ENCODE data around the gene PLEKHO2. TPM values are rescaled to one million over a fixed set of nuclear protein-coding genes. Genes with fewer than 3 reads are reported as not detected.

Gene PLEKHO2
- total RNA-seq, 1 experiment from 2014 or later = 8.1 TPM

DNA sequence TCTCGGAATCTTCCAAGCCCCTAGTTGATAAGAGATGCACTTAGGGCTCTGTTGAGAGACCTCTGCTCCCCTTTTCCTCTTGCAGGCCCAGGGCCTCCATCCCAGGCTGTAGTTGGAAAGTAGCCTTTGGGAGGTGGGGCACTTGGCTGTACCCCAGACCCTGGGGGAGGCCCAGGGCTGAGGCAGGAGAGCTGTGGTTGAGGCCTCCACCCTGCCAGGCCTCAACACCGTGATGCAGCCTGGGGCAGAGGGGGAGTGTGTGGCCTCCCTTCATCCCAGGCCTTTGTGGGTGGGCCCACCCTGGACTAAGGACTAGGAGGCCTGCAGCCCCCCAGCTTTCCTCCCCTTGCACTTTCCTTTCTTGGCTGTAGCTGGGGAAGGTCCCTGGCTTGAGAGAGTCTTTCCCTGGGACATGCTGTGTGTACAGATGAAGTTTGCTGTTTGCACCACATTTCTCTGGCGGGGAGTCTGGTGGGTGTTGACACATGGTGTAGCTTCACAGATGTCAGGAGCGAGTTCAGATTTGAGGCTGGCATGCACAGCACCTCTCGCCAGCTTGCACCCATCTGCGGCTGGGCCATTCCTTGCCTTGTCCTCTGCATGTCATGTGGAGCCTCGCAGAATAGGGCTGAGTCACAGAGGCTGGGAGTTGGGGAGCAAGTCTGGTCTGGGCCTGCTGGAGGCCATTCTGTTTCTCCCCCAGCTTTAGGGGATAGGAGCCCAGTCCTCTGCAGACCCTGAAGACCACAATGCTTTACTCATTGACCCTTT lies 13.7 kb downstream of the PLEKHO2 start:
- DNase-seq (ENCODE audit: low spot score) = no peak

GRCh38 chr15:64856429-64857145 lies 14.9 kb downstream of the PLEKHO2 start:
- DNase-seq (ENCODE audit: low spot score) = no peak

DNA sequence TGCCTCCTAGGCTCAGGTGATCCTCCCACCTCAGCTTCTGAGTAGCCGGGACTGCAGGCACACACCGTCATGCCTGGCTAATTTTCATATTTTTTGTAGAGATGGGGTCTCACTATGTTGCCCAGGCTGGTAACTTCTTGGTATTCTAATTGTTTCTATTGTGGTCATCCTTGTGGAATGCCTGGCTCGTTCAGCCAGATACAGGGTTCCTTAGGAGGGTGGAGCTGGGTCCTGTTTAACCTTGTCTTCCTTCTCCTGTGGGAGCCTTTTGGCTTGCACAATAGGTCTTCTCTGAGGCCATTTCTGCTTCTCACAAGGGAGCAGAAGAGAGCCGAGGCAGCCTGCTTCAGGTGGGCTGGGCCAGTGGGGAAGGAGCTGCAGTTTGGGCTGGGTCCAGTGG lies 15.7 kb downstream of the PLEKHO2 start:
- DNase-seq (ENCODE audit: low spot score) = peak; percentile 42

GRCh38 chr15:64858021-64858575 lies 16.4 kb downstream of the PLEKHO2 start:
- no peak for DNase-seq (ENCODE audit: low spot score)

DNA sequence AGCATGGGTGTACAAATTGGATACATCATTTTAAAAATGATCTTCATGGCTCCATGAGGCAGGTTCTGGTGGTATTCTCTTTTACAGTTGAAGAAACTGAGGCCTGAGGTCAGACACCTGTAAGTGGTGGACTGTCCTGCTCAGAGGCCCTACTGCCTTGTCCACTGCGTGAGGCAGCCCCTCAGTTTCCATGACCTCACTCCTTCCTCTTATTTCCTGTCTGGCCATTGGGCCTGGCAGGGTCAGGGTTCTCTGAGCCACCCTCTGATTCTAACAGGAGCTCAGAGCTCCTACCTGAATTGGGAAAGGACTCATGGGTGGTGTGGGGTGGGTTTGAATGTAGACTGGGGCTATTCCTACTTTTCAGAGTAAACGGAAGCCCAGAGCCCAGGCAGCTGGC lies 17.5 kb downstream of the PLEKHO2 start:
- no peak for DNase-seq (ENCODE audit: low spot score)

DNA sequence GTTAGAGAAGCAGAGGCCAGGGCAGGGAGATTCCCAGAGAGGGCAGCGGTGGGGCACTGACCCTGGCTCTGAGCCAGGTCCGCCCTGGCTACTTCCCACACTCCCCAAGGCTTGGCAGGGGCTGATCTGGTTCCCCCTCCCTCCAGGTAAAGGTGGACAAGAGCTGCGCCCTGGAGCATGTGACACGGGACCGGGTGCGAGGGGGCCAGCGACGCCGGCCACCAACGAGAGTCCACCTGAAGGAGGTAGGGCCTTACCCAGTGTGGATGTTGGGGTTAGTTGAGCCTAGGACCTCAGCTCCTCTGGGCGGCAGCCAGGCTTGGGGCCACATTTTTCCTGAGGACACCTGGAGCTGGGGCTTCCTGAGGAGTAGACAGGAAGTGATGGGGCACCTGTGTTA lies 19.6 kb downstream of the PLEKHO2 start:
- no peak for DNase-seq (ENCODE audit: low spot score)

DNA sequence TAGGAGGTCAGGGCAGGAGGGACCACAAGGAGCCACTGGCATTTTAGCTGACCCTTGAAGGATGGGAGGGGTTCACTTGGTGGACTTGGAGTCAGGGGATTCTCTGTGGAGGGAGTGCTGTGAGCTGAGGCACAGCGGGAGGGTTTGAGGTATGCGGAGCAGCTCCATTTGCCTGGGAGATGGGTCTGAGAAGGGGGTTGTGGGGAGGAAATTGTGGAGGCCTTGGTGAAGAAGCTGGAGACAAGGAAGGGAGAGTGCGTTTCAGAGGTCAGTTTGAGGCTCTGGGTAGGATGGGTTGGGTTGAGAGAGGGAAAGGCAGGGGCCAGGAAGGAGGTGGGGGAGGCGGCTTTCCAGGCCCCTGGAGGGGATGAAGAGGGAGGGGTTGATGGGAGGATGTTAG lies 20.2 kb downstream of the PLEKHO2 start:
- no peak for DNase-seq (ENCODE audit: low spot score)

DNA sequence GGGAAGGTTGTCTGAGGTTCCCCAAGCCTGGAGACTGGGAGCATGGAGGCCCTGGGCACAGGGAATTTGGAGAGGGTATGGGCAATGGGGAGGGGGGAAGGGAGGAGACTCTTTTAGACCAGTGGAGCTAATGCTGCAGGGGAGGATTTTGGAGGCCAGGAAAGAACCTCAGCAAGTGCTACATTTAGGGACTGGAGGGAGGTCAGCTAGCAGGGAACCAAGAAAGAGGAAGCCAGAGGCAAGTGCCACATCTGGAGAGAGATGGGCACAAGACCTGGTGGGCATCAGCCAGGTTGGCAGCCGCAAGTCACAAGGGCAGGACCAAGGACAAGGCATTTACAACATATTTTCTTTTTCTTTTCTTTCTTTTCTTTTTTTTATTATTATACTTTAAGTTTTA lies 20.7 kb downstream of the PLEKHO2 start:
- no peak for DNase-seq (ENCODE audit: low spot score)

DNA sequence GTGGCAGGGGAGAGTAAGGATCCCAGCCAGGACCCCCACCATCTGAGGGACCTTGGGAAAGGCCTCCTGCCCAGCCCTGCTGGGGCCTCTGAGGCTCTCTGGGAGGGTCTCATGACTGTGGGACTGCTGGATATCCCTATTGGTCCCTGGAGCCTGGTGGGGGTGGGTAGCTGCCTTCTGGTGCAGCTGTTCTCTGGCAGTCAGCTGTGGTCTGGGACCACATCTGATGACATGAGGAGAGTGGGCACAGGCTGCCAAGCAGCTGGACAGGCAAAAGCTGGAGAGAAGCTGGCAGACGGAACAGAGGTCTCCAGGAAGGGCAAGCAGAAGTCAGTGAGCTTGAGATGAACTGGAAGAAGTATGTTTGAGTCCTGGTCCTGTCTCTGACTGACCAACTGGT lies 22.4 kb downstream of the PLEKHO2 start:
- DNase-seq (ENCODE audit: low spot score) = no peak

GRCh38 chr15:64865126-64865997 lies 23.6 kb downstream of the PLEKHO2 start:
- DNase-seq (ENCODE audit: low spot score) = no peak

GRCh38 chr15:64865998-64866520 lies 24.3 kb downstream of the PLEKHO2 start:
- no peak for DNase-seq (ENCODE audit: low spot score)

DNA sequence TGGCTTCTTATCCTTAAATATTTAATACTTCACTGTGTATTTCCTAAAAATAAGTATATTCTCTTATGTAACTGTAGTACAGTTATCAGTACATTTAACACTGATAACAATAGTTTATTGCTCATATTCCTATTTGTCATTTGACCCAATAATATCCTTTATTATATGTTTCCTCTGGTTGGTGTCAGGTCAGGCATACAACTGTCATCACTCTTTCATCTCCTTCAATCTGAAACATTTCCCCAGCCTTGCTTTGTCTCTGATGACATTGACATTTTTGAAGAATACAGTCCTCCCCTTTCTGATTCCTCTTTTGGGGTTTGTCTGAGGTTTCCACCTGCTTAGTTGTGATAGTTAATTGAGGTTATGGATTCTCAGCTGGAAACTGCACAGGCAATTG lies 27.8 kb downstream of the PLEKHO2 start:
- DNase-seq (ENCODE audit: low spot score) = no peak

DNA sequence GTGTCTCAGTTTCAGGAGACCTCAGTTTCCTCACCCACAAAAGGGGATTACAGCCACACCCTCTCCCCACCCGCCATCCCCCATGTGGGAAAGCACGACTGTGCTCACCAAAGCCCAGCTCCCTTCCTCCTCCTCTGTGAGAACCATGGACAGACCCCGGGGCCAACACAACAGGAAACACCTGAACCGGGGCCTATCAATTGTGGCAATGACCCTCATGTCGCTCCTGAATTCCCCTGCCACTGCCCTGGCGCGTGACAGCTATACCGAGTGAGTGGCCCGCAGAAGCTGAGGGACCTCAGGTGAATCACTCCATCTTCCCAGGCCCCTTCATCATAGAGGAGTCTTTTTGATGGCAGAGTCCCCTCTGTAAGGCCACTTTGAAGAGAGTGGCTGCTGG lies 28.6 kb downstream of the PLEKHO2 start:
- DNase-seq (ENCODE audit: low spot score) = no peak

- no peak for DNase-seq (ENCODE audit: low spot score)
Observed at GRCh38 chr15:64875641-64876223, 34.0 kb downstream of the PLEKHO2 start.

GRCh38 chr15:64877435-64877834 lies 35.7 kb downstream of the PLEKHO2 start:
- no peak for DNase-seq (ENCODE audit: low spot score)

DNA sequence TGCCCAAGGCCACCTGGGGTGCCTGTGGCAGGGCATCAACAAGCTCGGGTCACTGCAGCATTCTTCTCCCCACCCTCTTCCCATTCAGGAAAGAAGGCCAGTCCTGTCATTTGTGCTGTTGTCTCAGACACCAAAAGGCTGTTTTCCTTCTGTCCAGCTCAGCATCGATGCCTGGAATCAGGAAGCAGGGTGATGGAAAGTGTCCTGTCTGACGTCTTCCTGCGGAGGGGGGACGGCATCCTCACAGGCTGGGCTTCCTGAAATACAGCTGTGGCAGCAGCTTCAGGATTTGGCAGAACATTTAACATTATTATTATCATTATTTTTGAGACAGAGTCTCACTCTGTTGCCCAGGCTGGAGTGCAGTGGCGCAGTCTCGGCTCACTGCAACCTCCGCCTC lies 37.0 kb downstream of the PLEKHO2 start:
- DNase-seq (ENCODE audit: low spot score) = no peak

DNA sequence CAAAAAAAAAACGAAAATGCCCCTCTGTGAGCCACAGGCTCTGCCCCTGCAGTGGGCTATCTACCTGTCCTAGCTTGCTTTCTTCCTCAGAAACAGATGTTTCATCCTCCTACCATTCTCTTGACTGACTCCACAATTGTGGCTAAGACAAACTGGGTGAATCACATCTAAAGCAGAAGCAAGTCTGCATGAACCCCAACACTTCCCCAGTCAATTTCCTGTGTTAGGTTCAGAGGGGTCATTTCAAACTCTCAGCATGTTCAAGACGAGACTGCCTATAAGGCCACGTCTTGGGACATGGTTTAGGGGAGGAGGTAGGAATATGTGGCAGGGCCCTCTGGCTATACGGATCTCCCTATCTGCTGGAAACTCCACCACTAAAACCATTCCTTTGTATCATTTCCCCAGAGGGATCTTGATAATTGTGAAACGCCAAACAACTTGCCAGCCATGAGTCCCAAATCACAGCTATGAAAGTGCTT lies 41.4 kb downstream of the PLEKHO2 start:
- DNase-seq (ENCODE audit: low spot score) = no peak

DNA sequence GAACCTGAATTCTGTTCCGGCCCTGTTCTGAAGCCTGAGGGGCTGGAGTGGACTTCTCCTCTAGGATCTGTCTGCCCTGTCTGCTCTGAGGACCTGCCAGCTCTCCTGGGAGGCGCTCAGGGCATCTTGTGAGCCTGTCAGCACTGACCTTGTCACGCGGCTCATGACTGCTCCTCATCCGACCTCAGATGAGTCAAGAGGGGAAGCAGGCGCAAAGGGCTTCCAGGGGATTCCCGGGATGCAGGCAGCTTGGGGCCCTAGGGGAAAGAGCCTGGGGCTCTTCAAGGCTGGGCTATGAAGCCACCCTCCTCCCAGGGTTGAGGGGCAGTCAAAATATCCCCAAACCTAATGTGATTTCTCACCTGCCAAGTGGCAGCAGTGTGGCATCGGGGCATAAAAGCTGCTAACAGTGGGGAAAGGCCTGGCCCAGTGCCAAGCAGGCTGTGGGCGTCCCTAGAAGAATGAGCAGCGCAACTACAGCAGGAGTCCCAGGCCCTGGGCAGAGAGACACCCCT lies 42.3 kb downstream of the PLEKHO2 start:
- DNase-seq (ENCODE audit: low spot score) = peak; percentile 41

- no peak for DNase-seq (ENCODE audit: low spot score)
Observed at GRCh38 chr15:64884679-64885078, 43.0 kb downstream of the PLEKHO2 start.

- no peak for DNase-seq (ENCODE audit: low spot score)
Observed at GRCh38 chr15:64888336-64888735, 46.6 kb downstream of the PLEKHO2 start.

DNA sequence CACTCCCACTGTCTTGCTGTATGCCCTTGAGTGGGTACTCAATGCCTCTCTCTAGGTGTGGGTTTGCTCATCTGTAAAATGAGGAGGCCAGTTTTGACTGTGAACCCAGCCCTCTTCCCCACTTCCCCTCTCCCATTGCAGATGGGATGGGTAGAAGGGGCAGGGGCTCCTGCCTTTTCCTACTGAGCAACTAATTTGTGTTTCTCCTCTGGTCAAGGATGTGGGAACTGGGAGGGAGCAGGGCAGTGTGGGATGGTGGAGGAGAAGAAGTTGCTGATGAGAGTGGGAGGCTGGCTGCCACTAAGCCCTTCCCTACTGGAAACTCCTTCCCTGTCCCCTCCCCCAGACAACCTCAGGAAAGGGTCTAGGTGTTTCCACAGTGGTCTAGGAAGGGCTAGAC lies 49.8 kb downstream of the PLEKHO2 start:
- DNase-seq (ENCODE audit: low spot score) = no peak
